ENCODE measurements around the gene LAMP2.

LAMP2 gene

GRCh38 chrX:120453985-120454384 is 15.1 kb downstream of the LAMP2 start:
- DNase-seq: no peak

GRCh38 chrX:120452131-120452530 is 17.0 kb downstream of the LAMP2 start:
- DNase-seq: no peak

GRCh38 chrX:120450163-120450562 is 18.9 kb downstream of the LAMP2 start:
- DNase-seq: no peak

- DNase-seq: peak; percentile 41
Measured at GRCh38 chrX:120446498-120446897, 22.6 kb downstream of the LAMP2 start.

- DNase-seq: no peak
Measured at GRCh38 chrX:120439921-120440320, 29.2 kb downstream of the LAMP2 start.

- DNase-seq: peak; percentile 34
Measured at GRCh38 chrX:120429776-120430540, 39.1 kb downstream of the LAMP2 start.

- no peak for DNase-seq
Measured at GRCh38 chrX:120428309-120428708, 40.8 kb downstream of the LAMP2 start.

- DNase-seq: no peak
Measured at GRCh38 chrX:120426599-120426998, 42.5 kb downstream of the LAMP2 start.

GRCh38 chrX:120419463-120419862 is 49.6 kb downstream of the LAMP2 start:
- no peak for DNase-seq

- DNase-seq: no peak
Measured at GRCh38 chrX:120408168-120408567, 60.9 kb downstream of the LAMP2 start.

GRCh38 chrX:120406638-120407037 is 62.5 kb downstream of the LAMP2 start:
- DNase-seq: no peak

- DNase-seq: no peak
Measured at GRCh38 chrX:120402369-120402768, 66.7 kb downstream of the LAMP2 start.

GRCh38 chrX:120401301-120401700 is 67.8 kb downstream of the LAMP2 start:
- DNase-seq: no peak

- DNase-seq: no peak
Measured at GRCh38 chrX:120380699-120381098, 88.4 kb downstream of the LAMP2 start.

- no peak for DNase-seq
Measured at GRCh38 chrX:120379937-120380681, 89.0 kb downstream of the LAMP2 start.

GRCh38 chrX:120378570-120378969 is 90.5 kb downstream of the LAMP2 start:
- DNase-seq: no peak

Data from NCI-H524 treated with DMSO at 0.1 percent for 48 hours (cell line).